Colonic mucosa (tissue), 4 donors: ENCODE measurements around the gene ENPP6. TPM values are rescaled to one million over a fixed set of nuclear protein-coding genes. Genes with fewer than 3 reads are reported as not detected.
"Not testable (repeated sequence)": the region's sequence is repeated elsewhere in the genome, so short reads cannot be mapped to it uniquely, and the experiment has no call there.

Experiments
- DNase-seq: peaks from one replicate; pipeline ENCODE4 v3.0.0-alpha.2; 2020
- H3K27ac ChIP-seq: fragments of 200-600 bp; one replicate; pipeline ENCODE4 v1.8.0; 2021
- H3K27me3 ChIP-seq: fragments of 200-600 bp; one replicate; pipeline ENCODE4 v1.8.0; 2021
- H3K36me3 ChIP-seq: fragments of 200-600 bp; one replicate; pipeline ENCODE4 v1.8.0; 2021
- H3K4me1 ChIP-seq: fragments of 200-600 bp; one replicate; pipeline ENCODE4 v1.8.0; 2021; ENCODE audit warnings: mild to moderate bottlenecking
- H3K4me3 ChIP-seq: fragments of 200-600 bp; one replicate; pipeline ENCODE4 v1.8.0; 2021
- H3K9ac ChIP-seq, 2 donors: one replicate each; pipeline ENCODE4 v1.7.0; 2013; ENCODE audit warnings: control low read depth in 2 of 2, low read depth in 2 of 2, low read length in 2 of 2
- H3K9me3 ChIP-seq: fragments of 200-600 bp; one replicate; pipeline ENCODE4 v1.8.0; 2021
- CTCF ChIP-seq: fragments of 200-600 bp; IDR thresholded peaks from one replicate; pipeline ENCODE4 v1.8.0; 2022; ENCODE audit warnings: antibody characterized with exemption, mild to moderate bottlenecking
- intact Hi-C: fragments of 100-400 bp; cut with DNase I; formaldehyde crosslinking; loops from one replicate; pipeline ENCODE4 v1.14.1; 2022
- total RNA-seq, 2 donors: library from RNA; stranded (reverse); fragmentation: NEBNext Ultra II Directional in 1 of 2; extraction: Animal tissue kit (Norgen Biotek cat#: 25700) in 1 of 2; gene quantifications; one replicate each; pipeline ENCODE4 v1.2.1, GENCODE V29; 2021
- donor health status: healthy.
- donor health status: DM: no; HTN: no; CAD: no.
- donor health status: DM: no; HTN: no; CAD: no.

Gene ENPP6
- total RNA-seq, 2 donors from 2014 or later, result 0.27 to 0.53 TPM

GRCh38 chr4:184052616-184053015 is 165.1 kb downstream of the ENPP6 start:
- no peak for DNase-seq

GRCh38 chr4:184051262-184051661 is 166.4 kb downstream of the ENPP6 start:
- H3K4me3 ChIP-seq, H3K27ac ChIP-seq, H3K36me3 ChIP-seq, H3K4me1 ChIP-seq, DNase-seq, intact Hi-C loops, H3K9ac ChIP-seq, H3K27me3 ChIP-seq, H3K9me3 ChIP-seq: not testable (repeated sequence)

More at GRCh38 chr4:184052616-184053015, 165.1 kb downstream of the ENPP6 start:
- TF ChIP-seq CTCF, result no peak
- Histone ChIP-seq H3K27ac (no peak overlapping the region), H3K9ac (no peak overlapping the region), H3K36me3 (no peaks in the 10 kb centered on the region), H3K9me3 (no peaks in the 10 kb centered on the region), H3K4me1 (no peaks in the 10 kb centered on the region), H3K27me3 (no peaks in the 10 kb centered on the region), H3K4me3 (no peak overlapping the region)
- intact Hi-C loops, result no loop called here

GRCh38 chr4:184046148-184046547 is 171.5 kb downstream of the ENPP6 start:
- H3K27ac ChIP-seq, result no peak overlapping the region
- no peaks in the 10 kb centered on the region for H3K36me3 ChIP-seq
- H3K4me3 ChIP-seq, result no peak overlapping the region
- H3K9ac ChIP-seq, result no peak overlapping the region
- no peaks in the 10 kb centered on the region for H3K27me3 ChIP-seq
- DNase-seq, result no peak
- H3K4me1 ChIP-seq, result no peaks in the 10 kb centered on the region
- no peak for TF ChIP-seq CTCF
- no peaks in the 10 kb centered on the region for H3K9me3 ChIP-seq
- intact Hi-C loops, result no loop called here

- intact Hi-C loops, result no loop called here
- no peaks in the 10 kb centered on the region for H3K36me3 ChIP-seq
- TF ChIP-seq CTCF, result no peak
These were observed 176.5 kb downstream of the ENPP6 start for GRCh38 chr4:184041156-184041555.

GRCh38 chr4:184039963-184040383 is 177.7 kb downstream of the ENPP6 start:
- no peak overlapping the region for H3K9ac ChIP-seq
- no peak for TF ChIP-seq CTCF
- intact Hi-C loops, result no loop called here
- H3K36me3 ChIP-seq, result no peaks in the 10 kb centered on the region
- H3K27me3 ChIP-seq, result no peaks in the 10 kb centered on the region
- no peak overlapping the region for H3K4me3 ChIP-seq
- no peak for DNase-seq
- H3K27ac ChIP-seq, result no peak overlapping the region
- no peaks in the 10 kb centered on the region for H3K4me1 ChIP-seq
- no peaks in the 10 kb centered on the region for H3K9me3 ChIP-seq

More at GRCh38 chr4:184041156-184041555, 176.5 kb downstream of the ENPP6 start:
- H3K4me3 ChIP-seq, result no peak overlapping the region
- no peaks in the 10 kb centered on the region for H3K27me3 ChIP-seq
- no peaks in the 10 kb centered on the region for H3K9me3 ChIP-seq
- no peaks in the 10 kb centered on the region for H3K4me1 ChIP-seq
- no peak overlapping the region for H3K9ac ChIP-seq
- H3K27ac ChIP-seq, result no peak overlapping the region
- DNase-seq, result no peak
